Thyroid gland (tissue), 4 donors: Measurements from ENCODE around the gene SURF1. TPM values are rescaled to one million over a fixed set of nuclear protein-coding genes. Genes with fewer than 3 reads are reported as not detected.

ENCODE experiments used
- DNase-seq, 2 donors: peaks; one replicate each; pipeline ENCODE4 v3.0.0-alpha.2; 2019
- H3K27ac ChIP-seq, 3 donors: fragments of 200-600 bp; sonication (generic); 1 replicate in 2 of 3; 2 replicates in 1 of 3; pipeline ENCODE4 v1.5.1; 2016 to 2019; ENCODE audit warnings: mild to moderate bottlenecking in 1 of 3, moderate library complexity in 1 of 3
- H3K27me3 ChIP-seq: fragments of 200-600 bp; sonication (generic); one replicate; pipeline ENCODE4 v1.5.1; 2019
- H3K36me3 ChIP-seq, 2 donors: fragments of 200-600 bp; sonication (generic); one replicate each; pipeline ENCODE4 v1.5.1; 2016 to 2019
- H3K4me1 ChIP-seq, 2 donors: fragments of 200-600 bp; sonication (generic); one replicate each; pipeline ENCODE4 v1.5.1; 2017 to 2019
- H3K4me3 ChIP-seq, 3 donors: fragments of 200-600 bp; sonication (generic); replicated peaks in 1 of 3; 1 replicate in 2 of 3; 2 replicates in 1 of 3; pipeline ENCODE4 v1.5.1; 2016; ENCODE audit warnings: mild to moderate bottlenecking in 1 of 3
- H3K9me3 ChIP-seq: fragments of 200-600 bp; sonication (generic); one replicate; pipeline ENCODE4 v1.5.1; 2017
- POLR2A ChIP-seq, 2 donors: fragments of 450-650 bp; IDR thresholded peaks; one replicate each; pipeline ENCODE4 v1.6.1; 2017; ENCODE audit warnings: antibody characterized with exemption in 2 of 2, mild to moderate bottlenecking in 2 of 2, moderate library complexity in 1 of 2
- WGBS, 2 donors: methylation state at CpG; one replicate each; pipeline ENCODE4 v1.1.5; 2017; 5-methylcytosine and 5-hydroxymethylcytosine counted together
- intact Hi-C: fragments of 100-400 bp; cut with DNase I; formaldehyde crosslinking; loops from one replicate; pipeline ENCODE4 v1.15.1; 2023
- total RNA-seq, 4 donors: library from RNA; depleted of rRNA; stranded (reverse); fragments of >200 nt; gene quantifications; one replicate each; pipeline ENCODE4 v1.2.3, GENCODE V29; 2016
- TF ChIP-seq, protein P1 (sequence below), 6 experiments: fragments of 200-600 bp in 3 of 6; fragments of 450-650 bp in 3 of 6; sonication (generic) in 3 of 6; IDR thresholded peaks; one replicate each; pipeline ENCODE4 v1.5.1; 2016 to 2019; ENCODE audit warnings: antibody characterized with exemption in 6 of 6, mild to moderate bottlenecking in 2 of 6, inconsistent platforms in 1 of 6, moderate library complexity in 1 of 6

The SURF1 gene
- total RNA-seq, 4 donors from 2014 or later, result 51.5 to 82.7 (median 64.7) TPM

GRCh38 chr9:133309608-133310007 lies 46.7 kb downstream of the SURF1 start:
- TF ChIP-seq POLR2A (IDR thresholded peaks at IDR 0.05), result no peak
- TF ChIP-seq, protein P1, sequence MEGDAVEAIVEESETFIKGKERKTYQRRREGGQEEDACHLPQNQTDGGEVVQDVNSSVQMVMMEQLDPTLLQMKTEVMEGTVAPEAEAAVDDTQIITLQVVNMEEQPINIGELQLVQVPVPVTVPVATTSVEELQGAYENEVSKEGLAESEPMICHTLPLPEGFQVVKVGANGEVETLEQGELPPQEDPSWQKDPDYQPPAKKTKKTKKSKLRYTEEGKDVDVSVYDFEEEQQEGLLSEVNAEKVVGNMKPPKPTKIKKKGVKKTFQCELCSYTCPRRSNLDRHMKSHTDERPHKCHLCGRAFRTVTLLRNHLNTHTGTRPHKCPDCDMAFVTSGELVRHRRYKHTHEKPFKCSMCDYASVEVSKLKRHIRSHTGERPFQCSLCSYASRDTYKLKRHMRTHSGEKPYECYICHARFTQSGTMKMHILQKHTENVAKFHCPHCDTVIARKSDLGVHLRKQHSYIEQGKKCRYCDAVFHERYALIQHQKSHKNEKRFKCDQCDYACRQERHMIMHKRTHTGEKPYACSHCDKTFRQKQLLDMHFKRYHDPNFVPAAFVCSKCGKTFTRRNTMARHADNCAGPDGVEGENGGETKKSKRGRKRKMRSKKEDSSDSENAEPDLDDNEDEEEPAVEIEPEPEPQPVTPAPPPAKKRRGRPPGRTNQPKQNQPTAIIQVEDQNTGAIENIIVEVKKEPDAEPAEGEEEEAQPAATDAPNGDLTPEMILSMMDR (IDR thresholded peaks at IDR 0.05), result no peak
- H3K4me3 ChIP-seq, result no peak overlapping the region
- H3K4me1 ChIP-seq, result no peaks in the 10 kb centered on the region
- H3K27me3 ChIP-seq, result no peaks in the 10 kb centered on the region
- H3K9me3 ChIP-seq, result no peaks in the 10 kb centered on the region
- H3K27ac ChIP-seq, result no peak overlapping the region
- no peak for DNase-seq
- no peaks in the 10 kb centered on the region for H3K36me3 ChIP-seq
- 88 to 89% methylated on average over 6 of the region's 6 CpGs for WGBS, 2 donors
- intact Hi-C loops, result no loop called here

- H3K4me1 ChIP-seq, result no peaks in the 10 kb centered on the region
- TF ChIP-seq, protein P1 (IDR thresholded peaks at IDR 0.05), result no peak
- TF ChIP-seq POLR2A (IDR thresholded peaks at IDR 0.05), result no peak
- H3K4me3 ChIP-seq, result no peak overlapping the region
- H3K27ac ChIP-seq, result no peak overlapping the region
- intact Hi-C loops, result no loop called here
- no peaks in the 10 kb centered on the region for H3K9me3 ChIP-seq
- 80 to 81% methylated on average over 16 of the region's 16 CpGs for WGBS, 2 donors
- no peak for DNase-seq
- H3K27me3 ChIP-seq, result no peaks in the 10 kb centered on the region
- H3K36me3 ChIP-seq, result no peaks in the 10 kb centered on the region
These were observed 49.0 kb downstream of the SURF1 start for GRCh38 chr9:133307301-133307700.

DNA sequence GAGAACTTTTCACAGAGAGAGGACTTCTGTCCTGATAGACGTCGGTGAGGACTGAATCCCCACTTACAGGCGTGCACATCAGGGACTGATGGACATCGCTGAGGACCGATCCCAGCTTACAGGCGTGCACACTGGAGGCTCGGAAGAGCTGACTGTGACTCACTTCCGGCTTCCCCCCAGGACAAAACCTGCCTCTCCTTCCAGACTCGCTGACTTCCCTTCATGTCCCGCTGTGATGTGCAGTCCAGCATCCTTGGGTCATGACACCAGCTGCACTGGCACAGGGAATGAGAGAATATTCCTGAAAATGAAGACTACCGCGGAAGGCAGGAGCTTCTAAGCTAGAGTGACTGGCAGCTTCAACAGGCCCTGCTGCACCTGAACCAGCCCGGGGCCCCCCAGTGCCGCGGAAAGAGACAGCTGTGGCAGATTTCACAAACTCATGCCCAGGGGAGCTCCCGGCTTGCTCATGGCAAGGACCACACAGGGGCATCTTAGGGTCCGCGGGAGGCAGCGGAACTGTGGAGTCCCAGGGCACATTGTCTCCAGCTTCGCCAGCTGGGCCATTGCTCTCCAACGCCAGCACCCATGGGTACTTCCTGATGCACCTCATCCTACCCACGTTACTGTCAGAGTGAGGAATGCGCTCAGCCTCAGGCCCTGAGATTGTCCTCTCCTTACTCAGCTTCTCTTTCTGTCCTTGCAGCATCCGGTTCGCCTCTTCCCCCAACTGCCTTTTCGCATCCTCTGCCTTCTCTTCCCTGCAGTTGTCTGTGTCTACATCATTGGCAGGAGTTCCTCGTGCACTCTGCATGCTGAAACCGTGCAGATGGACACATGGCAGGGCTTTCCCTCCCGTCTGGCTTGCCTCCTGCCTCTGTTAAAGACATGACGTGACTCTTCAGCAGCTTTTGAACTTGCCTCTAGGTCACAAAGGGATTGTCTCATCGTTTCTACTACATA lies 49.8 kb downstream of the SURF1 start:
- no peak for TF ChIP-seq POLR2A (IDR thresholded peaks at IDR 0.05)
- TF ChIP-seq, protein P1 (IDR thresholded peaks at IDR 0.05), result no peak
- Histone ChIP-seq H3K27ac (no peak overlapping the region), H3K4me3 (no peak overlapping the region), H3K27me3 (no peaks in the 10 kb centered on the region), H3K9me3 (no peaks in the 10 kb centered on the region), H3K36me3 (no peaks in the 10 kb centered on the region), H3K4me1 (peaks cover 0 to 5% of the 10 kb centered on the region in 2 donors)
- DNase-seq, result no peak
- intact Hi-C loops, result no loop called here
- WGBS, 2 donors, result 76 to 84% methylated on average over 26 to 31 of the region's 31 CpGs

GRCh38 chr9:133305731-133306130 lies 50.6 kb downstream of the SURF1 start:
- intact Hi-C loops, result no loop called here
- WGBS, 2 donors, result 80 to 89% methylated on average over 16 to 23 of the region's 23 CpGs
- no peak for TF ChIP-seq POLR2A (IDR thresholded peaks at IDR 0.05)
- TF ChIP-seq, protein P1 (IDR thresholded peaks at IDR 0.05), result no peak
- Histone ChIP-seq H3K9me3 (no peaks in the 10 kb centered on the region), H3K27me3 (no peaks in the 10 kb centered on the region), H3K36me3 (no peaks in the 10 kb centered on the region), H3K4me3 (no peak overlapping the region), H3K4me1 (peaks cover 7 to 13% of the 10 kb centered on the region in 2 donors), H3K27ac (no peak overlapping the region)
- DNase-seq, result no peak
